ENCODE results near the gene COQ9.
A peak's percentile ranks its signal among the peaks of the same experiment; 100 is the strongest.
"Not testable (repeated sequence)": the region's sequence is repeated elsewhere in the genome, so short reads cannot be mapped to it uniquely, and the experiment has no call there.

Gene COQ9

GRCh38 chr16:57447186-57447962 is at the start of gene COQ9, which contains the start of gene CIAPIN1 (continued):
- peak; percentile 28; the same call in 1 of the 2 replicates for TF ChIP-seq ZNF391 (tag by site-specific recombination; IDR thresholded peaks at IDR 0.05; ENCODE audit: borderline replicate concordance, low read depth)
- TF ChIP-seq ZNF146 (tag by site-specific recombination; IDR thresholded peaks at IDR 0.05), result peak; percentile 4; the same call in 1 of the 2 replicates
- TF ChIP-seq ZNF155 (tag by site-specific recombination; IDR thresholded peaks at IDR 0.05), result no peak

GRCh38 chr16:57397493-57397892 is 49.8 kb upstream of the COQ9 start:
- CTCF ChIA-PET; H3K4me3 ChIP-seq (ENCODE audit: low read depth, low read length); H3K36me3 ChIP-seq (ENCODE audit: control insufficient read depth in 2 of 2, insufficient read depth in 1 of 2, low read length in 2 of 2); POLR2A ChIA-PET; H3K27ac ChIP-seq (ENCODE audit: extremely low read depth, low read depth, low read length); H3K4me1 ChIP-seq (ENCODE audit: control insufficient read depth, insufficient read depth, low read length); H3K9me3 ChIP-seq (ENCODE audit: control insufficient read depth, insufficient read depth, low read depth, low read length): not testable (repeated sequence)

- ChIA-PET CTCF (interaction anchor here (0.6 to 2.0 kb wide), 6 partner anchors 11 to 102 kb away, joined by 3 to 7 read pairs (median 4); partner anchors contain the start of gene POLR2C), POLR2A (no interaction called here)
- no peaks in the 10 kb centered on the region for H3K36me3 ChIP-seq (ENCODE audit: control insufficient read depth in 2 of 2, insufficient read depth in 1 of 2, low read length in 2 of 2)
- H3K4me1 ChIP-seq (ENCODE audit: control insufficient read depth, insufficient read depth, low read length), result no peaks in the 10 kb centered on the region
- H3K9me3 ChIP-seq (ENCODE audit: control insufficient read depth, insufficient read depth, low read depth, low read length), result no peaks in the 10 kb centered on the region
- no peak for TF ChIP-seq ZNF354C (tag by site-specific recombination; IDR thresholded peaks at IDR 0.05; ENCODE audit: borderline replicate concordance, low read depth)
- TF ChIP-seq, protein P1, sequence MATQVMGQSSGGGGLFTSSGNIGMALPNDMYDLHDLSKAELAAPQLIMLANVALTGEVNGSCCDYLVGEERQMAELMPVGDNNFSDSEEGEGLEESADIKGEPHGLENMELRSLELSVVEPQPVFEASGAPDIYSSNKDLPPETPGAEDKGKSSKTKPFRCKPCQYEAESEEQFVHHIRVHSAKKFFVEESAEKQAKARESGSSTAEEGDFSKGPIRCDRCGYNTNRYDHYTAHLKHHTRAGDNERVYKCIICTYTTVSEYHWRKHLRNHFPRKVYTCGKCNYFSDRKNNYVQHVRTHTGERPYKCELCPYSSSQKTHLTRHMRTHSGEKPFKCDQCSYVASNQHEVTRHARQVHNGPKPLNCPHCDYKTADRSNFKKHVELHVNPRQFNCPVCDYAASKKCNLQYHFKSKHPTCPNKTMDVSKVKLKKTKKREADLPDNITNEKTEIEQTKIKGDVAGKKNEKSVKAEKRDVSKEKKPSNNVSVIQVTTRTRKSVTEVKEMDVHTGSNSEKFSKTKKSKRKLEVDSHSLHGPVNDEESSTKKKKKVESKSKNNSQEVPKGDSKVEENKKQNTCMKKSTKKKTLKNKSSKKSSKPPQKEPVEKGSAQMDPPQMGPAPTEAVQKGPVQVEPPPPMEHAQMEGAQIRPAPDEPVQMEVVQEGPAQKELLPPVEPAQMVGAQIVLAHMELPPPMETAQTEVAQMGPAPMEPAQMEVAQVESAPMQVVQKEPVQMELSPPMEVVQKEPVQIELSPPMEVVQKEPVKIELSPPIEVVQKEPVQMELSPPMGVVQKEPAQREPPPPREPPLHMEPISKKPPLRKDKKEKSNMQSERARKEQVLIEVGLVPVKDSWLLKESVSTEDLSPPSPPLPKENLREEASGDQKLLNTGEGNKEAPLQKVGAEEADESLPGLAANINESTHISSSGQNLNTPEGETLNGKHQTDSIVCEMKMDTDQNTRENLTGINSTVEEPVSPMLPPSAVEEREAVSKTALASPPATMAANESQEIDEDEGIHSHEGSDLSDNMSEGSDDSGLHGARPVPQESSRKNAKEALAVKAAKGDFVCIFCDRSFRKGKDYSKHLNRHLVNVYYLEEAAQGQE (tag by site-specific recombination; IDR thresholded peaks at IDR 0.05), result peak; percentile 73
- no peak overlapping the region for H3K27ac ChIP-seq (ENCODE audit: extremely low read depth, low read depth, low read length)
- no peak overlapping the region for H3K4me3 ChIP-seq (ENCODE audit: low read depth, low read length)
Measured at GRCh38 chr16:57401943-57402640, 45.2 kb upstream of the COQ9 start.

DNA sequence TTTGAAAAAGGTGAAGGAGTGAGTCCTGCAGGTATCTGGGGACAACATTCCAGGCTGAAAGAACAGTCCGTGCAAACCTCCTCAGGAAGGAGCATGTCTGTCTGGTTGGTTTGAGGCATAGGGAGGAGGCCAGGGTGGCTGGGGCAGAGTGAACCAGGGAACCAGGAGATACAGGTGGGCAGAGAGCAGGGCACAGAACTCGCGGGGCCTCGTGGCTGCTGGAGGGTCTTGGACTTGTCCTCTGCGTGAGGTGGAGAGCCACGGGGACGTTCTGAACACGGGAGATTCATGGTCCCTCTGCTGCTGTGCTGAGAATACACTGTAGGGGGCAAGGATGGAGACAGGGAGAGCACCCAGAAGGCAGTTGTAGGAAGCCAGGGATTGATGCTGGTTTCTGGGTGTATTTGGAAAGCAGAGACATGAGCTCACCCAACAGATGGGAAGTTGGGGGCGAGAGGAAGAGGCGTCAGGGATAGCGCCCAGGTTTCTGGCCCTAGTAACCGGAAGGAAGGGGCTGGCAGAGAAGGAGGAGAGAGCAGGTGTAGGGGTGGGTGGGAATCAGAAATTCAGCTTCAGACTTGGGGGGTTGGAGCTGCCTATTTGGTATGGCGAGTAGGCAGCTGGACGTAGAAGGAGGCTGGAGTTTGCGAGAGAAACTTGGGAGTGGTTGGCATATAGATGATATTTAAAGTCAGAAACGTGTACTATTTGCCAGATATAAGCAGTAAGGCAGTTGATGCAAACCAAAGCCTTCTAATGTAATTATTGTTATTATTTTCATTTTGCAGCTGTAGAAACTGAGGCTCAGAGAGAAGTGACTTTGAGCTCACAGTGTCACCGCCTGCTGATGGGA is 43.1 kb upstream of the COQ9 start, which contains the start of gene CCL17:
CCL17 (plus strand) TSS at position 803 of the 853 bp plus-strand sequence. CDS start 9,166 bp downstream, outside the sequence.
- Histone ChIP-seq H3K27ac (ENCODE audit: extremely low read depth, low read depth, low read length) (no peak within 1 kb of the TSS), H3K9me3 (ENCODE audit: control insufficient read depth, insufficient read depth, low read depth, low read length) (no peaks in the 10 kb centered on the region), H3K4me3 (ENCODE audit: low read depth, low read length) (no peak within 1 kb of the TSS), H3K36me3 (ENCODE audit: control insufficient read depth in 2 of 2, insufficient read depth in 1 of 2, low read length in 2 of 2) (no peaks in the 10 kb centered on the region), H3K4me1 (ENCODE audit: control insufficient read depth, insufficient read depth, low read length) (no peaks in the 10 kb centered on the region)
- ChIA-PET CTCF (interaction anchor here (1.0 to 2.6 kb wide), 3 partner anchors 13 to 26 kb away, joined by 3 to 12 read pairs (median 3); no protein-coding TSS in a partner anchor), POLR2A (no interaction called here)
- no peak for TF ChIP-seq ZNF792 (tag by site-specific recombination; IDR thresholded peaks at IDR 0.05)
- no peak for TF ChIP-seq CTCF (tag by site-specific recombination; IDR thresholded peaks at IDR 0.05)
- TF ChIP-seq ZNF211 (tag by site-specific recombination; IDR thresholded peaks at IDR 0.05; ENCODE audit: low read depth), result no peak
- TF ChIP-seq EGR2 (tag by site-specific recombination; IDR thresholded peaks at IDR 0.05; ENCODE audit: low read depth), result peak; percentile 79
- TF ChIP-seq, protein P2, sequence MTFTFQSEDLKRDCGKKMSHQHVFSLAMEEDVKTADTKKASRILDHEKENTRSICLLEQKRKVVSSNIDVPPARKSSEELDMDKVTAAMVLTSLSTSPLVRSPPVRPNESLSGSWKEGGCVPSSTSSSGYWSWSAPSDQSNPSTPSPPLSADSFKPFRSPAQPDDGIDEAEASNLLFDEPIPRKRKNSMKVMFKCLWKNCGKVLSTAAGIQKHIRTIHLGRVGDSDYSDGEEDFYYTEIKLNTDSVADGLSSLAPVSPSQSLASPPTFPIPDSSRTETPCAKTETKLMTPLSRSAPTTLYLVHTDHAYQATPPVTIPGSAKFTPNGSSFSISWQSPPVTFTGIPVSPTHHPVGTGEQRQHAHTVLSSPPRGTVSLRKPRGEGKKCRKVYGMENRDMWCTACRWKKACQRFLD (tag by site-specific recombination; IDR thresholded peaks at IDR 0.05), result no peak
- TF ChIP-seq, protein P3, sequence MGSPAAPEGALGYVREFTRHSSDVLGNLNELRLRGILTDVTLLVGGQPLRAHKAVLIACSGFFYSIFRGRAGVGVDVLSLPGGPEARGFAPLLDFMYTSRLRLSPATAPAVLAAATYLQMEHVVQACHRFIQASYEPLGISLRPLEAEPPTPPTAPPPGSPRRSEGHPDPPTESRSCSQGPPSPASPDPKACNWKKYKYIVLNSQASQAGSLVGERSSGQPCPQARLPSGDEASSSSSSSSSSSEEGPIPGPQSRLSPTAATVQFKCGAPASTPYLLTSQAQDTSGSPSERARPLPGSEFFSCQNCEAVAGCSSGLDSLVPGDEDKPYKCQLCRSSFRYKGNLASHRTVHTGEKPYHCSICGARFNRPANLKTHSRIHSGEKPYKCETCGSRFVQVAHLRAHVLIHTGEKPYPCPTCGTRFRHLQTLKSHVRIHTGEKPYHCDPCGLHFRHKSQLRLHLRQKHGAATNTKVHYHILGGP (tag by site-specific recombination; IDR thresholded peaks at IDR 0.05), result no peak
- TF ChIP-seq, protein P4, sequence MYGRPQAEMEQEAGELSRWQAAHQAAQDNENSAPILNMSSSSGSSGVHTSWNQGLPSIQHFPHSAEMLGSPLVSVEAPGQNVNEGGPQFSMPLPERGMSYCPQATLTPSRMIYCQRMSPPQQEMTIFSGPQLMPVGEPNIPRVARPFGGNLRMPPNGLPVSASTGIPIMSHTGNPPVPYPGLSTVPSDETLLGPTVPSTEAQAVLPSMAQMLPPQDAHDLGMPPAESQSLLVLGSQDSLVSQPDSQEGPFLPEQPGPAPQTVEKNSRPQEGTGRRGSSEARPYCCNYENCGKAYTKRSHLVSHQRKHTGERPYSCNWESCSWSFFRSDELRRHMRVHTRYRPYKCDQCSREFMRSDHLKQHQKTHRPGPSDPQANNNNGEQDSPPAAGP (tag by site-specific recombination; IDR thresholded peaks at IDR 0.05), result no peak
- TF ChIP-seq ZFHX2 (tag by site-specific recombination; conservative IDR thresholded peaks at IDR 0.05), result peak; percentile 41; the same call in 1 of the 2 replicates
- no peak for TF ChIP-seq ZNF394 (tag by site-specific recombination; IDR thresholded peaks at IDR 0.05; ENCODE audit: borderline replicate concordance)
